ENCODE data around the gene SPECC1.

GRCh38 chr17:20086416-20087076, 77.4 kb downstream of the SPECC1 start:
- TF ChIP-seq KDM1A (IDR thresholded peaks at IDR 0.05): no peak
- peak in 2 of 3 experiments; percentile 16 to 25; a peak in 3 of 6 replicates for TF ChIP-seq CTCF (IDR thresholded peaks at IDR 0.05 in 2 of 3, conservative IDR thresholded peaks at IDR 0.05 in 1 of 3; ENCODE audit: insufficient read depth in 2 of 3, low read depth in 1 of 3, low read length in 3 of 3)
- TF ChIP-seq USF2 (CRISPR knock-in tag; IDR thresholded peaks at IDR 0.05): no peak
- no peak for TF ChIP-seq ZNF274 (IDR thresholded peaks at IDR 0.05; ENCODE audit: borderline replicate concordance, low read depth, low read length)
- no peak for TF ChIP-seq POLR2AphosphoS5 (IDR thresholded peaks at IDR 0.05; ENCODE audit: control insufficient read depth, insufficient read depth, low read depth, low read length)
- no peak for TF ChIP-seq ZNF3 (CRISPR knock-in tag; IDR thresholded peaks at IDR 0.05)
- no peak for TF ChIP-seq MYNN (IDR thresholded peaks at IDR 0.05)
- TF ChIP-seq MYNN (CRISPR knock-in tag; IDR thresholded peaks at IDR 0.05): no peak
- no peak for TF ChIP-seq POLR2A (conservative IDR thresholded peaks at IDR 0.05)
- TF ChIP-seq TCF7L2 (IDR thresholded peaks at IDR 0.05; ENCODE audit: low read depth, low read length): no peak
- no peak for TF ChIP-seq GATAD2B (IDR thresholded peaks at IDR 0.05; ENCODE audit: borderline replicate concordance)
- TF ChIP-seq ZNF695 (CRISPR knock-in tag; IDR thresholded peaks at IDR 0.05): no peak
- no peak for TF ChIP-seq E2F3 (CRISPR knock-in tag; IDR thresholded peaks at IDR 0.05)
- TF ChIP-seq ZHX1 (conservative IDR thresholded peaks at IDR 0.05; ENCODE audit: low read length): no peak
